ENCODE measurements around the gene IFITM10.

DNA sequence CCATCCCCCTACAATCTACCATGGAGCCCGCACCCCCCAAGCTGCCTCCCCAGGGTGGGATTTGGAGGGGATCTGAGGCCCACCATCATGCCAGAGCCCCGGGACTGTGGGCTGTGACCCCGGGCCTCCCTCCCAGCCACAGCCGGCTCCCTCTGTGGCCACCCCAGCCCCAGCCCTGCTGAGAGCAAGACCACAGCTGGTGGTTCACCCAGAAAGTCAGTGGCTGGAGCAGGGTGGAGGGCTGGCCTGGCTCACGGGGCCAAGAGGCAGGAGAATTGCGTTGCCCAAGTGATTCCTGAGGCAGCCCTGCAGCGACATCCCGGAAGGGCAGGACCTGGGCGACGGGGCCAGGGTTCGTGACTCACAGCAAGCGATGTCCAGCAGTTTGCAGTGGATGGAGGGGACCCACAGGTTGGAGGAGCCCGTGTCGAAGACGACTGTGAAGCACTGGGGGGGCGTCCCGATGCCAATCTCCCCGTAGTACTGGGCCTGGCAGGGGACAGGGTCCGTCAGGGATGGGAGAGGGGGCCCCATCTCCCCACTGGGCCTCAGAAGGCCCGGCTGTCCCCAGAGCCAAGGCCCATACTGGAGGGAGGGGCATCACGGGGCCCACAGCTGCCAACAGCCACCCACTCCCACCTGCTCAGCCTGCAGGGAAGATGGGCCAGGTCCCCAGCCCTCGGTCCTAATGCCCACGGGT is 8.9 kb upstream of the IFITM10 start:
- TF ChIP-seq PBX3 (IDR thresholded peaks at IDR 0.05) (no peak), CTCF (IDR thresholded peaks at IDR 0.05) (no peak), POLR2AphosphoS5 (IDR thresholded peaks at IDR 0.05; ENCODE audit: low read depth, low read length) (no peak), FOSL2 (IDR thresholded peaks at IDR 0.05; ENCODE audit: borderline replicate concordance, low read depth) (no peak), JUND (IDR thresholded peaks at IDR 0.05) (no peak), REST (IDR thresholded peaks at IDR 0.05; ENCODE audit: low read depth, low read length) (no peak), SIN3A (IDR thresholded peaks at IDR 0.05; ENCODE audit: borderline replicate concordance, low read depth, low read length) (no peak)
- TF ChIP-seq, protein P1, sequence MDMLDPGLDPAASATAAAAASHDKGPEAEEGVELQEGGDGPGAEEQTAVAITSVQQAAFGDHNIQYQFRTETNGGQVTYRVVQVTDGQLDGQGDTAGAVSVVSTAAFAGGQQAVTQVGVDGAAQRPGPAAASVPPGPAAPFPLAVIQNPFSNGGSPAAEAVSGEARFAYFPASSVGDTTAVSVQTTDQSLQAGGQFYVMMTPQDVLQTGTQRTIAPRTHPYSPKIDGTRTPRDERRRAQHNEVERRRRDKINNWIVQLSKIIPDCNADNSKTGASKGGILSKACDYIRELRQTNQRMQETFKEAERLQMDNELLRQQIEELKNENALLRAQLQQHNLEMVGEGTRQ (IDR thresholded peaks at IDR 0.05; ENCODE audit: borderline replicate concordance, low read depth, low read length) = no peak
- TF ChIP-seq, protein P2, sequence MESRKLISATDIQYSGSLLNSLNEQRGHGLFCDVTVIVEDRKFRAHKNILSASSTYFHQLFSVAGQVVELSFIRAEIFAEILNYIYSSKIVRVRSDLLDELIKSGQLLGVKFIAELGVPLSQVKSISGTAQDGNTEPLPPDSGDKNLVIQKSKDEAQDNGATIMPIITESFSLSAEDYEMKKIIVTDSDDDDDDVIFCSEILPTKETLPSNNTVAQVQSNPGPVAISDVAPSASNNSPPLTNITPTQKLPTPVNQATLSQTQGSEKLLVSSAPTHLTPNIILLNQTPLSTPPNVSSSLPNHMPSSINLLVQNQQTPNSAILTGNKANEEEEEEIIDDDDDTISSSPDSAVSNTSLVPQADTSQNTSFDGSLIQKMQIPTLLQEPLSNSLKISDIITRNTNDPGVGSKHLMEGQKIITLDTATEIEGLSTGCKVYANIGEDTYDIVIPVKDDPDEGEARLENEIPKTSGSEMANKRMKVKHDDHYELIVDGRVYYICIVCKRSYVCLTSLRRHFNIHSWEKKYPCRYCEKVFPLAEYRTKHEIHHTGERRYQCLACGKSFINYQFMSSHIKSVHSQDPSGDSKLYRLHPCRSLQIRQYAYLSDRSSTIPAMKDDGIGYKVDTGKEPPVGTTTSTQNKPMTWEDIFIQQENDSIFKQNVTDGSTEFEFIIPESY (IDR thresholded peaks at IDR 0.05; ENCODE audit: borderline replicate concordance, low read depth) = no peak

All from SK-N-SH (cell line).